ENCODE data around the gene RBM17. TPM values are rescaled to one million over a fixed set of nuclear protein-coding genes. Genes with fewer than 3 reads are reported as not detected.

RBM17 gene
- total RNA-seq, 4 donors from 2014 or later: 42.3 to 134 (median 87.6) TPM

DNA sequence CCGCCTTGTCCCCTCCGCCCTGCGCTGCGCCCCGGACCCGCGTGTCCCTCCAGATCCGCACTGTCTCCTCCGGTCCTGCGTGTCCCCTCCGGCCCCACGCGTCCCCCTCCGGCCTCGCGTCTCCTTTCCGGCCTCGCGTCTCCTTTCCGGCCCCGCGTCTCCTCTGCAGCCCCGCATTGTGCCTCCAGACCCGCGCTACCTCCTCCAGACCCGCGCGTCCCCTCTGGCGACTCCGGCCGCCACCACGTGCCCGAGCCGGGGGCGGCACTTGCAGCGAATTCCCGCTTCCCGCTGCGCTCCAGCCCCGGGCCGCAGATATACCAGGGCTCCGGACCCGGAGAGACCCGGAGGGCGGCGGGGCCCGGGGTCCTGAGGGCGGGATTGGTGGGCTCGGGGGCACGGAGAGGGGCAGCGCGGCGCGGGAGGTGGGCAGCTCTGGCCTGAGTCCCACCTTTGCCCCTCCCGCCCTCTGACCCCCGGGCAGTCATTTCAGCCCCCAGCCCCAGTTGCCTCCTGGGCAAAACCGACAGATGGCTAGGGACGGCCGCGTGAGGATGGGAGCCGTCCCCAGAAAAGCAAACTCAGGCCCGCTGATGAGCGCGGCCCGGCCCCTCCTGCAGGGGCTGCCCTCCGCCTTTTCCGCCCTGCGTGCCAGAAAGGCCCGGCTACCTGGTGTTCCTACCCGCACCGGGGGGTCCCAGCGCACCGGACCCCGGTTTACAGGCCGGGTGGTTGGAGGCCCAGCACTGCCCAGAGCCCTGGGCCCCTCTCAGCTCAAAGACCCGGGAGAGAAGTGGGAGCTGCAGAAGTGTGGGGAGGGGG is 56.5 kb downstream of the RBM17 start:
- TF ChIP-seq, protein P1, sequence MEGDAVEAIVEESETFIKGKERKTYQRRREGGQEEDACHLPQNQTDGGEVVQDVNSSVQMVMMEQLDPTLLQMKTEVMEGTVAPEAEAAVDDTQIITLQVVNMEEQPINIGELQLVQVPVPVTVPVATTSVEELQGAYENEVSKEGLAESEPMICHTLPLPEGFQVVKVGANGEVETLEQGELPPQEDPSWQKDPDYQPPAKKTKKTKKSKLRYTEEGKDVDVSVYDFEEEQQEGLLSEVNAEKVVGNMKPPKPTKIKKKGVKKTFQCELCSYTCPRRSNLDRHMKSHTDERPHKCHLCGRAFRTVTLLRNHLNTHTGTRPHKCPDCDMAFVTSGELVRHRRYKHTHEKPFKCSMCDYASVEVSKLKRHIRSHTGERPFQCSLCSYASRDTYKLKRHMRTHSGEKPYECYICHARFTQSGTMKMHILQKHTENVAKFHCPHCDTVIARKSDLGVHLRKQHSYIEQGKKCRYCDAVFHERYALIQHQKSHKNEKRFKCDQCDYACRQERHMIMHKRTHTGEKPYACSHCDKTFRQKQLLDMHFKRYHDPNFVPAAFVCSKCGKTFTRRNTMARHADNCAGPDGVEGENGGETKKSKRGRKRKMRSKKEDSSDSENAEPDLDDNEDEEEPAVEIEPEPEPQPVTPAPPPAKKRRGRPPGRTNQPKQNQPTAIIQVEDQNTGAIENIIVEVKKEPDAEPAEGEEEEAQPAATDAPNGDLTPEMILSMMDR (IDR thresholded peaks at IDR 0.05; ENCODE audit: low read depth): no peak

DNA sequence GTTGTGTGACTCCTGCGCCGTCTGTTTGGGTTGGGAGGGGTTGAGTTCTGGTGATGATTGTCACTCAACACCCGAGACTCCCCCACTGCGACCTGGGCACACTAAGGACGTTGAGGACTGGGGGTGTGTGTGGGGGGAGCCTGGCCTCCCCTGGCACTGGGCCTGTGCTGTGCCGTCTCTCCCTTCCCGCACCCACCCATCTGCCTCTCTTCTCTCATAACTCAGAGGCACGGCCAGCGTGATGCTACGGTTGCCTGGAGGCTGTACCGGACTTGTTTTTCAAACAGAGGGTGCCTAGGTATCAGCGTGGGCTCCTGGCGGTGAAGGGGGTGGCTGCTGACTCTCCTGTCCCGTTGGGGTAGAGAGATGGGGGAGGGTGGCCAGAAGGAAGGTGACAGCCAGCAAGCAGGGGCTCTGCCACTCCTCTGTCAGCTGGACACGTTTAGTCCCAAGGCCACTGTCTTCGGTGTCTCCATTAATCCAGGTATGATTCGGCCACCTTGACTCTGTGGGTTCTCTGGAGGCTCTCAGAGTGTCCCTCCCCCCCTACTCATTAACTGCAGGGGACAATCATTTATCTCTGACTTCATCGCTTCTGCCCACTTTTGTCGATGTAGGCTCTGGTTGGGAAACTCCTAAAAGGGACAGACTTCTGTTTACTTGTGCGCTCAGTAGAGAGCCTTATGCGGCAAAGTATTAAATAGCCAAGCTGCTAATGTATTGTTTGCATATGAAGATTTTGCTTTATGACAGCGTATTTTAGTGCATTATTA is 57.4 kb downstream of the RBM17 start:
- TF ChIP-seq, protein P1 (IDR thresholded peaks at IDR 0.05; ENCODE audit: low read depth): no peak

DNA sequence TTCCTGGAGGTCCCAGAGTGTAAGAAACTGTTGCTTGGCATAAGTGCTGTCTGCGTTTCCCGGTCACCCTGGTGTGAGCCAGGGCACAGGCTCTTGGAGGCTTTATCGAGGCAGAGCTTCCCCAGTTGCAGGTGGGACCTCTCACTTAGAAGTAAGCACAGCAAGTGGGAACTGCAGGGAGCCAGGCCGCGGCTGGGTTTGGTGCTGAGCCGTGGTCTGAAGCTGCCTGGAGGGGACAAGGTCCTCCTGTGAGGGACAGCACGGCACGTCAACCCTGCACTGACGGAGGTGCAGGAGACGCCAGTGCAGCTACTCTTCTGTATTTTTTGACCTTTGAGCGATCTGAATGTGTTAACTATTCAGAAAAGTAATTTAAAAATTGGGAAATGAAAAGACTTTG is 58.1 kb downstream of the RBM17 start:
- TF ChIP-seq, protein P1 (IDR thresholded peaks at IDR 0.05; ENCODE audit: low read depth): no peak

DNA sequence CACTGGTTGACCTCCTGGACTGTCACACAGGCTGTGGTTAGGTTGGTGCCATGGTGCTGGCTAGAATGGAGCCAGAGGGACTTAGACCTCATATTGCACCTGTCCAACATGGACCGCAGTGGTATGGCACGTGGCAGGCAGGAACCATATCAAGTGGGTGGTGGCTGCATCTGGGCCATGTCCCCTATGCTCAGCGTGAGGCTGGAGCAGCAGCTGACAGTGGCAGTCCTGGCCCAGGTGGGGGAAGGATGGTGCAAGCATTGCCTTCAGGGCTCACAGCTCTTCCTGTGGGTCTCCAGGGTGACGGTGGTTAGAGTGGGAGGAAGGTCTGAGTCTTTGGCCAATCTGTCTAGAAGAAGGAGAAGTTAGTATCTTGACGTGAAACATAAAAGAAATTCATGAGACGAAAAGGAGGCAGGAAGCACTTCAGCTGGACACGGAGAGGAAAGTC is 59.4 kb downstream of the RBM17 start:
- TF ChIP-seq, protein P1 (IDR thresholded peaks at IDR 0.05; ENCODE audit: low read depth): no peak

DNA sequence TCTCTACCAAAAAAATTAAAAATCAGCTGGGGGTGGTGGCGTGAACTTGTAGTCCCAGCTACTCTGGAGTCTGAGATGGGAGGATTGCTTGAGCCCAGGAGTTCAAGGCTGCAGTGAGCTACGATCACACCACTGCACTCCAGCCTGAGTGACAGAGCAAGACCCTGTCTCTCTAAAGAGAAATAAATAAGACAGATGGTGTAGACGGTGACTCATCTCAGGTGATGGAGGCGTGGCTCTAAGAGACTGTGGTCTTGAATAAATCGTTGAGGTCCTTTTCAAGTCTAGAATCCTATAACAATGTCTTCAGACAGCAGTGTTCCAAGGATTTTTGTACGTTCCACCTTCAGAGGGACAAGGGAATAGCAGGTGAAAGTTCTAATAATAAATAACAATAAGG is 60.1 kb downstream of the RBM17 start:
- TF ChIP-seq, protein P1 (IDR thresholded peaks at IDR 0.05; ENCODE audit: low read depth): no peak

DNA sequence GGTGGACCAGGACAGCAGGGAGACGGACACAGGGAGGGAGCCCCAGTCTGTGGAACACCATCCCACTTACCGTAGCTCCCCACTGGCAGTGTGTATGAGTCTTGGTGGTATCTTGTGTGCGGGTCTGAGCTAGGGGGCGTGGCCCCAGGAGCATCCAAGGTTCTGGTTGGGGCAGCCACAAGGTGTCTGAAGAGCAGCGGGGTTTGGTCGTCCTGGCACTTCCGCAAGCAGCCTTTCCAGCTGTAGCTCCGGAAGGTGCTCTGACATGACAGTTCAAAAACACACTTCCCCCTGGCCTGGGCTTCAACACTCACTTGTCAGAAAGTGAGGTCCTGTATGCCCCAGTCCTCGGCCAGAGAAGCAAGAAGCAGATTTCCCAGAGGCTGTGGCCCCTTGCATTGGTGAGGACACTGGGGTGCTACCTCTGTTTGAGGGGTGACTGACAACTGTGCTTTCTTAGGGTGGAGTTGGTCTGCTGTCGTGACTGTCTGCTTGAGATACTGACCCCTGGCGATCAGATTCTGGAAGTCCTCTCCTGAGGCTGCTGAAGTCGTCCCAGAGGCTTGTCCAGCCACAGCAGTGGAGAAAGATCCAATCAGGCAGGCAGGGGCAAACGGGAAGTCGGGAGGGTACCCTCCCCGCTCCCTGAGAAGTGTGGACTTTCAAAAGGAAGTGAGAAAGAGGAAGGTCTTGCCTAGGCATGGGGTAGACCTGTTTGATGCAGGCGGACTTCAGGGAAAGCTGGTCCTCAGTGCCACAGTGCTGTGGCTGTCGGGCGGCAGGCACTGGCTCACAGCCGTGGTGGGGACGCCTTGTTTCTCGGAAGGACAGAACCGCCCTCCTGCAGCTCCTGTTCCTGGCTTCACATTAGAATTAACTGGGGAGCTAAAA is 62.5 kb downstream of the RBM17 start:
- TF ChIP-seq, protein P1 (IDR thresholded peaks at IDR 0.05; ENCODE audit: low read depth): no peak

Data from subcutaneous adipose tissue (tissue), 4 donors.